ENCODE data around the gene FAM89B.

FAM89B gene

GRCh38 chr11:65569164-65569972 lies 3.0 kb upstream of the FAM89B start:
- no peaks in the 10 kb centered on the region for H3K36me3 ChIP-seq (ENCODE audit: low read length)
- no peaks in the 10 kb centered on the region for H4K20me1 ChIP-seq (ENCODE audit: low read depth, low read length)
- H3K79me2 ChIP-seq (ENCODE audit: insufficient read depth, low read length), result peaks cover 20% of the 10 kb centered on the region; the same call in 1 of the 2 replicates
- H3K27me3 ChIP-seq (ENCODE audit: low read length), result no peaks in the 10 kb centered on the region
- H3K4me3 ChIP-seq (ENCODE audit: insufficient read depth, low read length, poor library complexity, severe bottlenecking), result peak overlapping the region; percentile 95
- H3K27ac ChIP-seq (ENCODE audit: low read depth, low read length), result peak overlapping the region; percentile 86
- H3K9me3 ChIP-seq (ENCODE audit: insufficient read depth, low read length), result no peaks in the 10 kb centered on the region
- peak overlapping the region; percentile 90 for H2AFZ ChIP-seq (ENCODE audit: low read depth, low read length, severe bottlenecking)
- TF ChIP-seq EZH2phosphoT487 (conservative IDR thresholded peaks at IDR 0.05; ENCODE audit: low read length) (no peak), CTCF (IDR thresholded peaks at IDR 0.05; ENCODE audit: insufficient read depth, low read length, poor library complexity, severe bottlenecking) (no peak)
- H3K9me2 ChIP-seq (replicated peaks; ENCODE audit: insufficient read depth, low read length), result no peaks in the 10 kb centered on the region
- H3K4me2 ChIP-seq (ENCODE audit: low read depth, low read length, poor library complexity, severe bottlenecking), result peak overlapping the region; percentile 89
- peak overlapping the region; percentile 84 for H3K9ac ChIP-seq (ENCODE audit: low read length)
- H3F3A ChIP-seq (ENCODE audit: insufficient read depth), result no peaks in the 10 kb centered on the region

GRCh38 chr11:65569973-65570918 lies 2.1 kb upstream of the FAM89B start, which contains the start of gene ZNRD2:
ZNRD2 (plus strand) TSS chr11:65570477; CDS start chr11:65570492, 15 bp downstream.
- TF ChIP-seq EZH2phosphoT487 (conservative IDR thresholded peaks at IDR 0.05; ENCODE audit: low read length) (no peak), CTCF (IDR thresholded peaks at IDR 0.05; ENCODE audit: insufficient read depth, low read length, poor library complexity, severe bottlenecking) (peak; percentile 32)
- H2AFZ ChIP-seq (ENCODE audit: low read depth, low read length, severe bottlenecking), result peak within 1 kb of the TSS; percentile 90
- no peaks in the 10 kb centered on the region for H3K9me2 ChIP-seq (replicated peaks; ENCODE audit: insufficient read depth, low read length)
- H3K79me2 ChIP-seq (ENCODE audit: insufficient read depth, low read length), result peaks cover 20% of the 10 kb centered on the region; the same call in 1 of the 2 replicates
- H3K27ac ChIP-seq (ENCODE audit: low read depth, low read length), result peak within 1 kb of the TSS; percentile 86
- peaks cover 7% of the 10 kb centered on the region for H3F3A ChIP-seq (ENCODE audit: insufficient read depth)
- H3K27me3 ChIP-seq (ENCODE audit: low read length), result no peaks in the 10 kb centered on the region
- no peaks in the 10 kb centered on the region for H3K36me3 ChIP-seq (ENCODE audit: low read length)
- H3K9ac ChIP-seq (ENCODE audit: low read length), result peak within 1 kb of the TSS; percentile 84
- peak within 1 kb of the TSS; percentile 95 for H3K4me3 ChIP-seq (ENCODE audit: insufficient read depth, low read length, poor library complexity, severe bottlenecking)
- H3K4me2 ChIP-seq (ENCODE audit: low read depth, low read length, poor library complexity, severe bottlenecking), result peak within 1 kb of the TSS; percentile 97
- no peaks in the 10 kb centered on the region for H4K20me1 ChIP-seq (ENCODE audit: low read depth, low read length)
- no peaks in the 10 kb centered on the region for H3K9me3 ChIP-seq (ENCODE audit: insufficient read depth, low read length)

- TF ChIP-seq EZH2phosphoT487 (conservative IDR thresholded peaks at IDR 0.05; ENCODE audit: low read length) (no peak), CTCF (IDR thresholded peaks at IDR 0.05; ENCODE audit: insufficient read depth, low read length, poor library complexity, severe bottlenecking) (no peak)
- H3F3A ChIP-seq (ENCODE audit: insufficient read depth), result peaks cover 11% of the 10 kb centered on the region
- H2AFZ ChIP-seq (ENCODE audit: low read depth, low read length, severe bottlenecking), result no peak overlapping the region
- H3K79me2 ChIP-seq (ENCODE audit: insufficient read depth, low read length), result peaks cover 20% of the 10 kb centered on the region; the same call in 1 of the 2 replicates
- no peaks in the 10 kb centered on the region for H3K27me3 ChIP-seq (ENCODE audit: low read length)
- peak overlapping the region; percentile 97 for H3K4me2 ChIP-seq (ENCODE audit: low read depth, low read length, poor library complexity, severe bottlenecking)
- H3K9me3 ChIP-seq (ENCODE audit: insufficient read depth, low read length), result no peaks in the 10 kb centered on the region
- peak overlapping the region; percentile 95 for H3K4me3 ChIP-seq (ENCODE audit: insufficient read depth, low read length, poor library complexity, severe bottlenecking)
- no peak overlapping the region for H3K27ac ChIP-seq (ENCODE audit: low read depth, low read length)
- no peaks in the 10 kb centered on the region for H4K20me1 ChIP-seq (ENCODE audit: low read depth, low read length)
- H3K9me2 ChIP-seq (replicated peaks; ENCODE audit: insufficient read depth, low read length), result no peaks in the 10 kb centered on the region
- no peaks in the 10 kb centered on the region for H3K36me3 ChIP-seq (ENCODE audit: low read length)
- peak overlapping the region; percentile 84 for H3K9ac ChIP-seq (ENCODE audit: low read length)
These were observed 918 bp upstream of the FAM89B start for GRCh38 chr11:65571420-65571819.

Data from SU-DHL-6 (cell line).